GM21390 (cell line): Measurements from ENCODE around the gene PANK2.

ENCODE experiments used
- ATAC-seq: cut with Tn5 transposase; IDR thresholded peaks from one replicate; pipeline ENCODE4 v1.9.1; 2021; ENCODE audit not compliant: unreplicated experiment

PANK2 gene

DNA sequence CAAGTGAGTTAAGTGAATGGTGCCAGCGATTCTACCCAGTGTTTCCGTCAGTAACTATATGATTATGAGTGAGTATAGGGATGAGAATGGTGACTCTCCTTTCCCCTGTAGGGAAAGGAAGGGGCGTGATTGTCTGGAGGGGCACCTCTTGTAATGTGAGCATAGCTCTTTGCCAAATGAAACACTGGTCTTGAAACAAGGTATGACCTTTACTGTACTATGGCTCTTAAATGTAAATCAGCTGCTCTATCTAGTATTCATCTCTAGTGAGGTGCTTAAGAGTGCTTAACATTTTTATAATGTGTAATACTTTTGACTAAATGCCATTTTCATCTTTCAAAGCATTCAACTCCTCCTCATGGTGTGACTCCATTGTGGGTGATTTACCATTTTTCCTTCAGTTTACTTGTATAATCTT is 11.0 kb downstream of the PANK2 start:
- ATAC-seq = no peak

DNA sequence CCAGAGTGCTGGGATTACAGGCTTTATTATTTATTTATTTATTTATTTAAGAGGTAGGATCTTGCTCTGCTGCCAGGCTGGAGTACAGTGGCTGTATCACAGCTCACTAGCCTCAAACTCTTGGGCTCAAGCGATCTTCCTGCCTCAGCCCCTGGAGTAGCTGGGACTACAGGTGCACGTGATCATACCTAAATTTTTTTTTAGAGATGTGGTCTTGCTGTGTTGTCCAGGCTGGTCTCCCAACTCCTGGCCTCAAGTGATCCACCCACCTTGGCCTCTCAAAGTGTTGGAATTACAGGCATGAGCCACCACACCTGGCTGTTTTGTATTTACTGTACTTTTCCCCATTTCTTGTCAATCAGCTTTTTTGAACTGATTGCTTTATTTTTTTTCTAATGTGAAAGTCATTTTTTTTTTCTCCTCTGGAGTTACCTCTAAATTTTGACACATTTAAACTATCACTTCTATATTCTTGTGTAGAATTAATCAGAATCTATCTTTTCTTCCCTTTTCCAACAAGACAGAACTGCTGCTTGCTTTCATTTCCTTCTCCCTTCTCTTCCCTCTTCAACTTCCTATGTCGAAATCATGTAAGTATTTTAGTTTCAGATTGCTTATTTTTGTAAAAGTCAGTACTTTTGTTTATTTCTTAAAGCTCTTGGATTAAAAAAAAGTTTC is 12.0 kb downstream of the PANK2 start:
- ATAC-seq = no peak

DNA sequence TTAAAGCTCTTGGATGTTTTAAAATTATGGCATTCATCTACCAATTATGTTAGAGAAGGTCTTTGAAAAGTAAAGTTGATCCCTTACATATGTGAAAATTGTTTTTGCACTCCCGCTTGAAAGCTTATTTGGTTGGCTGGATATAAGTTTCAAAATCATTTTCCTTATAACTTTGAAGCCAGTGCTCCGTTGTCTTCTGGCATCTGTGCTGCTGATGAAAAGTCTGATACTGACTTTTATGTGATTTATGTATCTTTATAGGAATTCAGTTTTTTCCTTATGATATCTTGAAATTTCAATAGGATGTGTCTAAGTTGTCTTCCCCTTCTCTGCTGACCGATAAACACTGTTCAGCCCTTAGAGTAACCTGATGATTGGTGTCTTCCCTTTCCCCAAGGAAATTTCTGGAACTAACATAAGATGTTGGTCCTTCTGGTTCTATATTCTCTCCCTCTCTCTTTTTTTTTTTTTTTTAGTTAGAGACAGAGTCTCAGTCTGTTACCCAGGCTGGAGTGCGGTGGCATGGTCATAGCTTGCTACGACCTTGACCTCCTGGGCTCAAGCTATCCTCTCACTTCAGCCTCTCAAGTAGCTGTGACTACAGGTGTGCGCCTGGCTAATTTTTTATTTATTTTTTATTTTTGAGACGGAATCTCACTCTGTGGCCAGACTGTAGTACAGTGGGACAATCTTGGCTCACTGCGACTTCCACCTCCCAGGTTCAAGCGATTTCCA is 12.7 kb downstream of the PANK2 start:
- ATAC-seq = no peak

DNA sequence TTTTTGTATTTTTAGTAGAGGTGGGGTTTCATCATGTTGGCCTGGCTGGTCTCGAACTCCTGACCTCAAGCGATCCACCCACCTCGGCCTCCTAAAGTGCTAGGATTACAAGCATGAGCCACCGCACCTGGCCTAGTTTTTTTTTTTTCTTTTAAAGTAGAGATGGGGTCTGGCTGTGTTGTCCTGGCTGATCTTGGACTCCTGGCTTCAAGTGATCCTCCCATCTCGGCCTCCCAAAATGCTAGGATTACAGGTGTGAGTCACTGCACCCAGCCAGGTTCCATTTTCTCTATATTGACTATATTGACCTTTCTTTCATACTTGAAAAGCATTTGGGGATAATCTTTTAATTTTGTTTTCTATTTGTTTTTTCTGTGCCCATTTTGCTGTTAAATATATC is 13.3 kb downstream of the PANK2 start:
- ATAC-seq = no peak

DNA sequence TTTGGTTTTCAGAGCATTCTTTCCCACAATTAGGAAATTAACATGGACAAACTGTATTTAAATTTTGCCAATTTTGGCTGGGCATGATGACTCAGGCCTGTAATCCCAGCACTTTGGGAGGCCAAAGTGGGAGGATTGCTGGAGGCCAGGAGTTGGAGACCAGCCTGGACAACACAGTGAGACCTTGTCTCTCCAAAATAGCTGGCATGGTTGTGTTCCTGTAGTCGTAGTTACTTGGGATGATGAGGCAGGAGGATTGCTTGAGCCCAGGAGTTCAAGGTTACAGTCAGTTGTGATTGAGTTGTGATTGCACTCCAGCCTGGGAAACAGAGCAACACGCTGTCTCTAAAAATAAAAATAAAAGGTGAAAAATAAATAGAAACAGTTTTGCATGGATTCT is 15.0 kb downstream of the PANK2 start:
- ATAC-seq = no peak

DNA sequence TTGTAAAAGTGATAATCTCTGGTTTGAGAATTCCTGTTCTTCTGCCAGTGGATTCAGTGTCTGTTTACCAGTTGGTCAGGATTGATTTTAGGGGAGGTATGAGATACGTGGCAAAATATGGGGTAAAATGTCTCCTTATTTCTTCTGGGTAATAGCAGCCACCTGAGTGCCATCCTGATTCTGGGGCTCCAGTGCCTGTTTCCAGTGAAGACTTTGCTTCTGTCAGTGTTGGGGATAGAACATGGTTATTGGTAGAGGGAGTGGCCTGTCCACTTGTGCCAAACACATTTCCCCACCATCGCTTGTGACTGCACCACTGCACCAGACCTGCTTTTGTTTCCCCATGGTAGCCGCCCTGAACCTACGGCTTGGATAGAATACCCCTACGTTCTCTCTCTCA is 15.7 kb downstream of the PANK2 start:
- no peak for ATAC-seq

DNA sequence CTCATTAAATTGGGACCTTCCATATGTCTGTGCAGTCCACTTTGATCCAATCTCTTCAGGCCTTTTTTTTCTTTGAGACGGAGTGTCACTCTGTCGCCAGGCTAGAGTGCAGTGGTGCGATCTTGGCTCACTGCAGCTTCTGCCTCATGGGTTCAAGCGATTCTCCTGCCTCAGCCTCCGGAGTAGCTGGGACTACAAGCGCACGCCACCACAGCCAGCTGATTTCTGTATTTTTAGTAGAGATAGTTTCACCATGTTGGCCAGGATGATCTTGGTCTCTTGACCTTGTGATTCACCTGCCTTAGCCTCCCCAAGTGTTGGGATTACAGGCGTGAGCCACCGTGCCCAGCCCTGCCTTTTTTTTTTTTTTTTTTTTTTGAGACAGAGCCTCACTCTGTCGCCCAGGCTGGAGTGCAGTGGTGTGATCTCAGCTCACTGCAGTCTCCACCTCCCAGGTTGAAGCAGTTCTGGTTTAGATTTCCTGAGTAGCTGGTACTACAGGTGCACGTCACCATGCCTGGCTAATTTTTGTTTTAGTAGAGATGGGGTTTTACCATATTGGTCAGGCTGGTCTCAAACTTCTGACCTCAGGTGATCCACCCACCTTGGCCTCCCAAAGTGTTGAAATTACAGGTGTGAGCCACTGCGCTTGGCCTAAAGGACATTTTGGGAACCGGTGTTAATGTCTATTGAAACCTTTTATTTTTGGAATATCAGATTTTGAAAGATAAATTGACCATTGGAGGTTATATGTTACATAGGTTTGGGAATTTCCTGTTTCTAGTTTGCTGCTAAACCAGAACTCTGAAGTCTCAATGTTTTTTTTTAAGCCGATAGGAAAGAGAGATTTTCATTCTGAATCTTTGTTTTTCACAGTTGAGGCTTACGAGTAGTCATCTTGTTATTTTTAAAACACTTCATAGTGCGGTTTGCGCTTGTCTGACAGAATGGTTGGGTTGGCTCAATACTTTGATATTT is 17.8 kb downstream of the PANK2 start:
- peak; percentile 82 for ATAC-seq

DNA sequence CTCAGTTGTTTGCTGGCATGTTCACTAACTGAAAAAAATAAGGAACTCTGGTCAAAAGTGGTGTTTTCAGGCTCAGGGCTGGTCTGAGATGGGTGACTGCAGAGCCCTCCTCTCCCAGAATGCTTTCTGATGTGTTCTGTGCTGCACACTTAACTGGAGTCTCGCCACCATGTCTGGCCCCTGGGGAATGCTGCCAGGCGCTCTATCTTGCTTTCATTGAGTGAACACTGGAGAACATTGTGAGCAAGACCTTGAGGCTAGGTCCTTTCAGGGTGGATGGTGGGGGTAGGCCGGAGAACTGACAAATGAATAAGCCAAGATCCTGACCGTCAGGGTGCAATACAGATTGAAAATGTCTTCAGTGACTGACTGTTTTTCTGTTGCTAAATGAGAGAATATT is 19.5 kb downstream of the PANK2 start:
- no peak for ATAC-seq

DNA sequence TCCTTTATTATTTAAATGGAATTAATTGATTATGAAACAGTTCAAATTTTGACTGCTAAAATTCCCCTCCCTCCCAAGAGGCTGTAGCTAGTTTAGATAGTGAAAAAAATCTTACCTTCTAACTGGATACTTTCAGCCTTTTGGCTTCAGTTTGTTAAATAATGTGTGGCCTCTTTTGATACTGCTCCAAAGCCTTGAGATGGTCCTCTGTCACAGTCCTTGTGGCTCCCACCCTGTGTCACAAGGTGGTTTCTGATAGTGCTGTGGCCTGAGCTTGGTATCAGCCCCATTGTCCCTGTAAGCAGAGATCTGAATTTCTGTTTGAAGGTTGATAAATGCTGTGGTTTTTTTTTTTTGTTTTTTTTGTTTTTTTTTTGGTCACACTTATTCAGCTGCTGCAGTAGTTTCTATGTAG is 20.8 kb downstream of the PANK2 start:
- ATAC-seq = no peak

DNA sequence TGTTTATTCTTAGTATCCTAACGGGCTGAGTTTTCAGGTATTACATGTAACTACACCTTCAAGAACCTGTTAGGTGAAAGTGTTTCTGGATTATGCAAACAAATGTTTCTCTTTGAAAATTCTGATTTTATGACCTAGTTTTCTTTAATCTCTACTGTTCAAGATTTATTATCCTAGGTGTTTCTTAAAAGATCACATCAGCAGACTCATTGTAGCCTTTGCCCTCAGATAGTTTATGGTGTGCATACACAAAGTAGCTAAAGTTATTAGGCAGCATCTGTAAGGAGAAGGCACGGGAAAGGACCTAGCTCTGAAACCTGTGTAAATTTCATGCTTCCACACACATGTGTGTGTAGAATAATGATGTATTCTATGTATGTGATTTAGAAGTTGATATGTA is 21.7 kb downstream of the PANK2 start:
- ATAC-seq = no peak

DNA sequence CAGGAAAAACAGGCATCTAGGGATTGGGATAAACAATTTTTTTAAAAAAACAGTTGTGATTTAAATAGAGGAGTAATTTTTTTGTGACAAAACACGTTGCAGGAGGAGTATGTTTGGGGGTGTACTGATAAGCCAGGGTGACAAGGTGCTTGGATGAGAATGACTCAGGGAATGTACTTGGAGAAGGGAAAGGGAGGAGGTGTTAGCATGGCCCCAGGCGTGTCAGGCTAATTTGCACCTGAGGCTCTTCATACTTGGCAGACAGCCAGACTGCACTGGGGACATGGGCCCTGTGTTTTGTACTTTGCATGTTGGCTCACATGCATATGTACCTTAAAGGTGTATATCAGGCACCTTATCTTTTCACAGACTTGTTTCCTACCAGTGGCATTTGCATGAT is 22.8 kb downstream of the PANK2 start:
- ATAC-seq = no peak

DNA sequence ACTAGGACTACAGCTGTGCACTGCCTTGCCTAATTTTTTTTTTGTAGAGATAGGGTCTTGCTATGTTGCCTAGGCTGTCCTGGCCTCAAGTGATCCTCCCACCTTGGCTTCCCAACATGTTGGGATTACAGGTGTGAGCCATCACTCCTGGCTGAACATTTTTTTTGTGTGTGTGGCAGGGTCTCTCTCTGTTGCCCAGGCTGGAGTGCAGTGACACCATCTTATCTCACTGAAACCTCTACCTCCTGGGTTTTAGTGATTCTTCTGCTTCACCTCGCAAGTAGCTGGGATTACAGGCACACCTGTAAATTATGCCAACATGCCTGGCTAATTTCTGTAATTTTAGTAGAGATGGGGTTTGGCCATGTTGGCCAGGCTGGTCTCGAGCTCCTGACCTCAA is 25.3 kb downstream of the PANK2 start:
- ATAC-seq = no peak

DNA sequence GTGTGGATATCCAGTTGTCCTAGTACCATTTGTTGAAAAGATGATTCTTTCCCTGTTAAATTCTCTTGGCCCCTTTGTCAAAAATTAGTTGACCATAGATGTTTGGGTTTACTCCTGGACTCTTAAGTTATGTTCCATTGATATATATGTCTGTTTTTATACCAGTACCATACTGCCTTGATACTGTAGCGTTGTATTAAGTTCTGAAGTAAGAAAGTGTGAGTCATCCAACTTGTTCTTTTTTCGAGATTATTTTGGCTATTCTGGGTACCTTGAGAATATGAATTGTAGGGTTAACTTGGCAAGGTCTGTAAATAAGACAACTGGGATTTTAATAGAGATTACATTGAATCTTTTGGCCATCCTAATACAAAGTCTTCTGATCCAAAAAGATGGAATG is 26.5 kb downstream of the PANK2 start:
- ATAC-seq = no peak

DNA sequence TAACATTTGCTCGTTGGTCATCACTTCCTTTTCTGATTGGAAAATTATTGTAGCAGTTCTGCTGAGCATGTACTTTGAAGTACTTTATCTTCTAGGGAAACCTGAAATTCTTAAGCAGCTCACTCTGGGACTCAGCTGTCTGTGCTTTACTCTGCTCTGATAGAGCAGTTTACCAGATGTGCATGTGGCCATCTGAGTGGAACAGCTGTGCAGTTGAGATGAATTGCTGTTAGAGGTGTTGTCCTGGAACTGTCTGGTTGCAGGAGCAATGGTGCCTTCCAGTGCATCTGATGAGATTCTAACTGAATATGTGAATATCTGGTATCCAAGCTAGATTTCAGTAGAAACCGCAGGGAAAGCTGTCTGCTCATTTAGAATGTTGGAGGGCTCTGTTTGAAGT is 27.2 kb downstream of the PANK2 start:
- no peak for ATAC-seq

DNA sequence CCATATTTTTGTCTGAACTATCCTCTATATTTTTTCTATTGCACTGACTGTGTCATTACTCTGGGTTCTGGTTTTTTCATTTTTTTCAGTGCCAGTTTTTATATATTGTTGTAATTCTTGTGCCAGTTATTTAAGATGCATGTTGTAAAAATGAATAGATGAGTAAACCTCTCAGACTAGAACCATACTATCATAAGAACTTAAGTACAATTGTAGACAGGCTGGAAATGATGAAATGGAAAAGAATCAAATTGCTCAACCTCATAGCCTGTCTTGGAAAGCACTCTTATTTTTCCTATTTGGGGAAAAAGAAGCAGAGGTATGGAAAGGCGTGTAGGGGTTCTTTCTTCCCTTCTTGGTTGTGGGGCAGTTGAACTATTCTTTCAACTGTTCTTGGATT is 30.2 kb downstream of the PANK2 start:
- no peak for ATAC-seq

DNA sequence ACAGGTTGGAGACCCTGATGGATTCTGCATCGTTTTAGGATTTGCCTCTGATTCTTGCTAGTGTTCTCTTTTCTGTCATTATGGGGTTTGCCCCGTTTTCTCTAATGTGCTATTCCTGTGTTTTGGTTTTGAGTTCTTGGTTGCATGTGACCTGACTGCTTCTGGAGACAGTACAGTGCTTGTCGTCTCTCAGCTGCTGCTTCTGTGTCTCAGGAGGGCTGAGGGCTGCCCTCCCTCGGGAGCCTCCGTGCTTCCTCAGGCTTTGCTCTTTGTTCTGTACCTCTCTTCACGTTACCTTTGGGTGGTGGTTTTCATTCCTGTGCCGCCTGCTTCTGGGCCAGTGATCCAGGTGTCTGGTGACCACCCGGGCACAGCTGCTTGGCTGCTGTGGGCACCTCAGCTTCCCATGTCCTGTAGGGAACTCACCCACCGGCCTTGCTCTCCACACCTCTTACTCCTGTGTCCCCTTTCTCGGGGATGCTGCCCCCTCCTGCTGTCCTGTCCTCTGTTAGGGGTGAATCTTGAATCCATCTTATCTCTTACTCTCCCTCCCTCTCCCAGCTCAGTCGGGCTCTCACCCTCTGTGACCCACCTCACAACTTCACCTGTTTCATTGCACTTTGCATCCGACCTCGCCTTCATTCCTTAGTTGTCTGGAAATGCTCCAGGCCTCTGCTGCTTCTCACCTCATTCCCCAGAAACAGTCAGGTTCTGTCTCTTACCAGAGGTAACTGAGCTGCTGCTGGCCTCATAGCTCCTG is 33.2 kb downstream of the PANK2 start:
- ATAC-seq = no peak

DNA sequence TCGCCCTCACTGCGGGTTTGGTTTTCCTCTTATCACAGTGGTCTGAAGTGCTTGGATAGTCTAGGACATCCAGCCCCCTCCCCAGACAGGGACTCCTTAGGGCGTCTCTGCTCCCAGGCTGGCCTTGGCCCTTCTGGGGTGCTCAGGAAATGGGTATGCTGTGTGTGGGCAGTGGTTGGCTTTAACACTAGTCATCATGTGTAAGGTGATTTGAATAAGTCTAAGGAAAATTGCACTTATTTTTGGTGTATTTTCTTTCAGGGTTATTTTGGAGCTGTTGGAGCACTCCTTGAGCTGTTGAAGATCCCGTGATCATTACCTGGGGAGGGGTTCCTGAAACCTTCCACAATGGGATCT is 33.8 kb downstream of the PANK2 start:
- ATAC-seq = no peak

DNA sequence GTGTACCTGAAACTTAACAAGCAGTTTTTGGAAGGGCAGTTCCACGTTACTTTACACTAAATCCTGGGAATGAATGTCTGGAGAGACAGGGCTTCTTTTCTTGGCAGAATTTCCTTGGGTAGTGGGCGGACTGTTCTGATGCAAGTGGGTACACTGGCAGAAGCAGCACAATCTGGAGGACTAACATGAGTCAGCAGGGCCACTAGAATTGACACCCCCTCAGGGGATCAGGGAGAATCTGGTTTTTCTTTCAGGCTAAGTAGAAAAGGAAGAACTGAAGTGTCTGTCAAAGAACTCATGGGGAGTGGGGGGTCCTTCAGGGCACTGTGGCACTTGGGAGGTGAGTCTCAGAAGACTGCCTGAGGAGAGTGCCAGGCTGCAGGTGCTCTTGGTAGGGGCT is 34.6 kb downstream of the PANK2 start:
- no peak for ATAC-seq

DNA sequence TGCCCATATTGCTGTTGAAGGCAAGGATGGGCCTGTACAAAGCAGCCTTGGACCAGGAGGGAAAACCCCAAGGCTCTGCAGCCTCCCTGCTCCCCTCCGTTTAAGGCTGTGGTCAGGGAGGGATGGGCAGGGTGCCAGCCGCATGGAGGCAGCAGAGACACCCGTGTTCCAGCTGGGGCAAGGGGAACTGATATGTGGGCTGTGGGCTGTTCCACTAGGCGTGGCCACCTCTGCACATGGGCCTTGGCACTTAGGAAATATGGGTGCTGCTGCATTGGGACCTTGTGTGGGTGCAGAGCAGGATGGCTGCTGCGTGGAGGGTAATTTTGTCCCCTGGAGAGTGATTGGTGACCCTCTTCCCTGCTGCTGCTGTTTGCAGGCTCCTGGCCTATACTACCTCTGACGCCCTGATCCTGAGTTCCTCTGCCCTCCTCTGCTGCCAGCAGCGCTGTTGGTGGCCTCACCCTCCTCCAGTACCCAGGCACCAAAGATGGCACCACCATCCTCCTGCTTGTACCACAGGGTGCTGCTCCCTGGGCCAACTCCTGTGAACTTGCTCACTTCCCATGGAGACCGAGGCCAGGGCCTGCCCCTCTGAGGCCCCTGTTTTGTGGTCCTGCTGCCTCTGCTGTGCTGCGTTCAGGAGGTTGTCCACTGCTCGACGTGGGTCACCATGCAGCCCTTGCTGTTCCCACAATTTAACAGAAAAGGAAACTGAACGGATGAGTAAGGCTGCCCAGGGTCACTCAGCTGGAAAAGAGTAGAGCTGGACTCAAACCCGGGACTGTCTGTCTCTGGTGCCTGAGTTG is 35.3 kb downstream of the PANK2 start:
- ATAC-seq = no peak

DNA sequence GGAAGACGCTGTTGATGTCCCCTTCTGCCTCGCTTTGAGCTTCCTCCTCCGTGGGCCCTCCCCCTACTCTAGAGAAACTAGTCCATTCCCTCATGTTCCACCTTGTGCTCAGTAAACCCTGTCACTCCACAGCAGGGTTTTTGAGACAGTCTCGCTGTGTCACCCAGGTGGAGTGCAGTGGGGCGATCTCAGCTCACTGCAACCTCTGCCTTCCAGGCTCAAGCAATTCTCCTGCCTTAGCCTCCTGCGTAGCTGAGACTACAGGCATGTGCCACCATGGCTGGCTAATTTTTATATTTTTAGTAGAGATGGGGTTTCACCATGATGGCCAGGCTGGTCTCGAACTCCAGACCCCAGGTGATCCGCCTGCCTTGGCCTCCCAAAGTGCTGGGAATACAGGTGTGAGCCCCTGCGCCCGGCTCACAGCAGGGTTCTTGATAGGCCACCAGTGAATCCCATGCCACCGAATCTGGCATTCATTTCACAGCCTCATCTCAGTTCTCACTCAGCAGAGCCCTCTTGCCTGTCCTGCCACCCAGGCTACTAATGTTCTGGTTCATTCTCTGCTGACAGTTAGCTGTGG is 36.0 kb downstream of the PANK2 start:
- ATAC-seq = no peak
